ENCODE measurements around the gene DPT. TPM values are rescaled to one million over a fixed set of nuclear protein-coding genes. Genes with fewer than 3 reads are reported as not detected.

Gene DPT
- total and polyA plus RNA-seq, 10 of the 15 experiments (the other 5 are each of a cell fraction or from before 2014, with no cell fraction given) = 0.05 to 0.10 TPM; not detected in 8

- POLR2A ChIA-PET = no interaction called here
Measured at GRCh38 chr1:168726281-168726680, 2.7 kb downstream of the DPT start.

More at GRCh38 chr1:168726281-168726680, 2.7 kb downstream of the DPT start:
- 47% methylated on average over 3 of the region's 3 CpGs for WGBS (ENCODE audit: insufficient coverage, insufficient replicate concordance, low lambda C conversion rate, missing lambda C conversion rate)
- CTCF ChIA-PET = interaction anchor here (2.0 kb wide), 1 partner anchor 9 kb away, joined by 5 read pairs; no protein-coding TSS in a partner anchor
- RAD21 ChIA-PET (ENCODE audit: unreplicated experiment) = no interaction called here
- no peaks in the 10 kb centered on the region for H3K4me1 ChIP-seq (ENCODE audit: control insufficient read depth, insufficient read depth, low read length)
- H3K27ac ChIP-seq (ENCODE audit: control insufficient read depth, insufficient read depth) = no peak overlapping the region
- SMC1A ChIA-PET (ENCODE audit: uncharacterized antibody, unreplicated experiment) = interaction anchor here (1.6 kb wide), 1 partner anchor 622 kb away, joined by 4 read pairs; no protein-coding TSS in a partner anchor
- H3K79me2 ChIP-seq (ENCODE audit: control insufficient read depth, insufficient read depth, low read length) = no peaks in the 10 kb centered on the region
- H4K20me1 ChIP-seq (ENCODE audit: control insufficient read depth, insufficient read depth) = no peaks in the 10 kb centered on the region
- no peak for TF ChIP-seq BHLHE40 (IDR thresholded peaks at IDR 0.05; ENCODE audit: borderline replicate concordance in 1 of 2, low read depth in 2 of 2, low read length in 1 of 2)
- no peak for TF ChIP-seq SRF (IDR thresholded peaks at IDR 0.05; ENCODE audit: low read depth in 2 of 2, low read length in 2 of 2)
- no peak for TF ChIP-seq STAT3 (IDR thresholded peaks at IDR 0.05; ENCODE audit: low read depth, low read length)
- TF ChIP-seq MYC (IDR thresholded peaks at IDR 0.05; ENCODE audit: insufficient read depth, insufficient read length, insufficient replicate concordance, low read length, severe bottlenecking) = no peak
- no peak for TF ChIP-seq ZNF687 (IDR thresholded peaks at IDR 0.05)
- TF ChIP-seq RUNX3 (IDR thresholded peaks at IDR 0.05; ENCODE audit: low read length) = no peak
- TF ChIP-seq RFX5 (IDR thresholded peaks at IDR 0.05; ENCODE audit: low read depth, low read length) = no peak
- TF ChIP-seq NFYA (IDR thresholded peaks at IDR 0.05; ENCODE audit: borderline replicate concordance, low read depth, low read length) = no peak
- TF ChIP-seq ZBTB4 (CRISPR knock-in tag; IDR thresholded peaks at IDR 0.05) = no peak
- TF ChIP-seq CBFB (IDR thresholded peaks at IDR 0.05; ENCODE audit: low read depth) = no peak
- no peaks in the 10 kb centered on the region for H3K36me3 ChIP-seq (ENCODE audit: control insufficient read depth in 2 of 2, insufficient read depth in 2 of 2, low read length in 1 of 2)
- no peak overlapping the region for H3K4me3 ChIP-seq
- H3K27me3 ChIP-seq (replicated peaks in 1 of 2; ENCODE audit: control insufficient read depth in 2 of 2, insufficient read depth in 2 of 2, low read length in 1 of 2) = no peaks in the 10 kb centered on the region; a peak in 2 of 4 replicates
- intact Hi-C loops (cut with micrococcal nuclease; ENCODE audit: unreplicated experiment) = no loop called here
- FAIRE-seq = no peak
- H3K9ac ChIP-seq (ENCODE audit: control insufficient read depth, insufficient read depth, low read length) = no peak overlapping the region
- no peak for ATAC-seq
- no peak overlapping the region for H2AFZ ChIP-seq (ENCODE audit: control insufficient read depth, low read depth, low read length)
- no peak overlapping the region for H3K4me2 ChIP-seq (ENCODE audit: control insufficient read depth, insufficient read depth)
- no peaks in the 10 kb centered on the region for H3K9me3 ChIP-seq (replicated peaks; ENCODE audit: control insufficient read depth, insufficient read depth, low read length)
- no peak for DNase-seq (ENCODE audit: low read depth, low spot score)
- BruUV-seq (replicated peaks) = no TSS peak
- in situ Hi-C loops (cut with MboI) = no loop called here
